Measurements from ENCODE around the gene BMP6.
A peak's percentile ranks its signal among the peaks of the same experiment; 100 is the strongest.

GRCh38 chr6:7723041-7723447 lies 2.9 kb upstream of the BMP6 start:
- peak; percentile 57 for TF ChIP-seq CTCF (IDR thresholded peaks at IDR 0.05; ENCODE audit: low read depth, low read length)
- TF ChIP-seq POLR2A (IDR thresholded peaks at IDR 0.05; ENCODE audit: extremely low read depth, insufficient read length) = no peak
